NB4 (cell line): ENCODE results near the gene EIF5B.
"Not testable (repeated sequence)": the region's sequence is repeated elsewhere in the genome, so short reads cannot be mapped to it uniquely, and the experiment has no call there.

Experiments
- DNase-seq: peaks from one replicate; pipeline ENCODE4 v3.0.0; 2010; ENCODE audit warnings: low read depth
- H3K4me3 ChIP-seq: one replicate; pipeline ENCODE4 v1.5.1; 2011; ENCODE audit warnings: mild to moderate bottlenecking, low read depth, low read length, moderate library complexity
- CTCF ChIP-seq: IDR thresholded peaks from one replicate; pipeline ENCODE4 v1.5.1; 2012; ENCODE audit warnings: low read depth, low read length
- MAX ChIP-seq: IDR thresholded peaks from 2 replicates; pipeline ENCODE4 v1.6.1; 2011; ENCODE audit warnings: low read depth, low read length
- MYC ChIP-seq: IDR thresholded peaks from 2 replicates; pipeline ENCODE4 v1.6.1; 2011; ENCODE audit warnings: low read depth, low read length
- POLR2A ChIP-seq: IDR thresholded peaks from 2 replicates; pipeline ENCODE4 v1.6.1; 2011; ENCODE audit warnings: mild to moderate bottlenecking; ENCODE audit not compliant: insufficient read length; ENCODE audit errors: extremely low read depth

EIF5B gene

GRCh38 chr2:99365661-99366060, 28.5 kb downstream of the EIF5B start:
- H3K4me3 ChIP-seq = no peak overlapping the region
- TF ChIP-seq MAX (no peak), CTCF (no peak), POLR2A (no peak), MYC (no peak)
- no peak for DNase-seq

GRCh38 chr2:99368854-99369253, 31.7 kb downstream of the EIF5B start:
- not testable (repeated sequence) for DNase-seq, H3K4me3 ChIP-seq

GRCh38 chr2:99373144-99373543, 36.0 kb downstream of the EIF5B start:
- TF ChIP-seq MAX = no peak
- TF ChIP-seq CTCF = no peak
- TF ChIP-seq POLR2A = no peak
- no peak for TF ChIP-seq MYC
- DNase-seq = no peak
- no peak overlapping the region for H3K4me3 ChIP-seq

- no peak overlapping the region for H3K4me3 ChIP-seq
- DNase-seq = no peak
- TF ChIP-seq MAX = no peak
- TF ChIP-seq CTCF = no peak
- no peak for TF ChIP-seq MYC
- no peak for TF ChIP-seq POLR2A
Measured at GRCh38 chr2:99374747-99375146, 37.6 kb downstream of the EIF5B start.

GRCh38 chr2:99376254-99376864, 39.2 kb downstream of the EIF5B start:
- no peak overlapping the region for H3K4me3 ChIP-seq
- TF ChIP-seq MAX = no peak
- no peak for TF ChIP-seq POLR2A
- TF ChIP-seq CTCF = no peak
- TF ChIP-seq MYC = no peak
- no peak for DNase-seq

- TF ChIP-seq MYC = no peak
- TF ChIP-seq MAX = no peak
- no peak for TF ChIP-seq POLR2A
- no peak for TF ChIP-seq CTCF
- no peak for DNase-seq
- no peak overlapping the region for H3K4me3 ChIP-seq
Measured at GRCh38 chr2:99377879-99378278, 40.7 kb downstream of the EIF5B start.
